ENCODE results near the gene RFX8.
"Not testable (repeated sequence)": the region's sequence is repeated elsewhere in the genome, so short reads cannot be mapped to it uniquely, and the experiment has no call there.

RFX8 gene

DNA sequence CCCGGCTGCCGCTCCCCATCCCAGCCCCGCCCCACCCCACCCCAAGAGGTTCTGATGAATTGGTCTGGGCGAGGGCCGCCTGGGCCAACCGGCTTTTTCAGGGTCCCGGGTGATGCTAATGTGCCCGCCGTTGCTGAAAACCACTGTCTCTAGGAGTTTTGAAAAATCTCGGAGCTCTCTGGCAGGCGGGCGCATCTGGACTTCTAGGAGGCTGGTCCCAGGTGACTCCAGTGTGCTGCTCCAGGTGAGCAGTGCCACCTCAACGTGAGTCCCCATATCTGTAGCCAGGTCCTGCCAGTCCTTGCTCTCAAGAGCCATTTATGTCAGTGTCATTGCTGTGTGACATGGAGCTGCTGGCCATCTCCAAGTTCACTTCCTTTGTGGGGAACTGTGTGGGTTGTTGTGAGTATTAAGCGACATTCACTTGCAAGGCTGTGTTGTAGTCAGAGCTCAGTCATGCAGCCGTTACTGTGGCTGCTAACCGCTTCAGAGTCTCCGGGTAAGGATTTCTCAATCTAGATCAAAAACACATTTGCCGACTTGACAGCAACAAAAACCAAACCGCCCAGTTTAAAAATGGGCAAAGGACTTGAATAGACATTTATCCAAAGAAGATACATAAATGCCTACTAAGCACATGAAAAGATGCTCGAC is at the start of gene RFX8:
RFX8 (minus strand) TSS at position 382 of the 654 bp plus-strand sequence. CDS start 8,264 bp downstream, outside the sequence.
- no peak for DNase-seq (ENCODE audit: low read depth)

DNA sequence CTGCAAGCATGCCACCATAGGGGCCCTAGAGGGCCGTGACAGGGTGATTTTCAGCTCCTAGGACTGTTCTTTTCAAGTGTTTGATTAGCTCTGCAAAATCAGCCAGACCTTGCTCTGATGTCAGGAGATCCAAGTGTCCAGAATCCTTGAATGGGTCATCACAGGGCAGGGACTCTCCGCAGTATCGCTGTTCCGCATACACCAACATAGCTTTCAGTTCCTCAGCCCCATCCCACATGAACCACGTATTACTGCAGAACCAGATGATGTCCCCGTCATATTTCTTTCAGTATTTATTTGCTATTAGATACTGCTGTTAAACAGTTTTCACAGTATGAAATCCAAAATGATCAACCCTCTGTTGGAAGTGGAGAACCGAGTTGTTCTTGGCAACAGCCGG is 46.6 kb upstream of the RFX8 start:
- DNase-seq (ENCODE audit: low read depth) = no peak

GRCh38 chr2:101520246-101520645 is 45.3 kb upstream of the RFX8 start:
- DNase-seq (ENCODE audit: low read depth) = no peak

- no peak for DNase-seq (ENCODE audit: low read depth)
Observed at GRCh38 chr2:101518578-101519492, 43.9 kb upstream of the RFX8 start.

DNA sequence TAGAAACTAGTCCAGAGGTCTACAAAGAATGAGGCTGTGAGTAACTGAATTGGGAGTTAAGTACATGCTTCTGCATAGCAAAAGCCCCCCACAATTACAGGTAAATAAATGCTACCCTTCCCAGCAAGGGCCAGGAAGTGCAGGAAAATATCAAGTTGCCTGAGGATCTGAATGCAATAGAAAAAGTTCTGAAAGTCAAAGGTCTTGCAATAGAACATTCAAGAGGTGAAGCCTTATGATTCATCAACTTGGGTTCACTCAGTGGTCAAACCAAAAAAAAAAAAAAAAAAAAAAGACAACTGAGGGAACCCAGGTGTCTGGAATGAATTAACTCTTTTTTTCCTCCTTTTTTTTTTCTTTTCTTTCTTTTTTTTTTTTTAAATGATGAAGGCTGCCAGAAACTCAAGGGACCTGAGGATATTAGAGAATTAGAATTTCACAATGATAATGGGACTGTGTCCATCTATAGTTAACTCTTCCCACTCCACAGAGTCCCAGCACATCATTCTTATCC is 42.9 kb upstream of the RFX8 start:
- DNase-seq (ENCODE audit: low read depth) = no peak

- DNase-seq (ENCODE audit: low read depth) = no peak
Observed at GRCh38 chr2:101516823-101517690, 42.1 kb upstream of the RFX8 start.

DNA sequence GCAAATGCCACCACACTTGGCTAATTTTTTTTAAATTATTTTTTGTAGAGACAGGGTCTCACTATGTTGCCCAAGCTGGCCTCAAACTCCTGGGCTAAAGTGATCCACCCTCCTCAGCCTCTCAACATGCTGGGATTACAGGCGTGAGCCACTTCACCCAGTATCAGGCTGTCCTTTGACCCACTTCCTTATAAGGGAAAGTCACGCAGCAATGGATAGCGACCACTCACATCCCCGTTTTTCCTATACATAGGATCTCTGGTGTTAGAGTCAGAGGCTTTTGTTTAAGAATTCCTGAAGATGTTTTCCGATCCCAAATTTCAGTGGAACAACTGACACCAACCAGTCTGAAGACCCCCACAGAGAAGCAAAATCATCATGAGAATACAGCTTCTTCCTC is 41.4 kb upstream of the RFX8 start:
- no peak for DNase-seq (ENCODE audit: low read depth)

DNA sequence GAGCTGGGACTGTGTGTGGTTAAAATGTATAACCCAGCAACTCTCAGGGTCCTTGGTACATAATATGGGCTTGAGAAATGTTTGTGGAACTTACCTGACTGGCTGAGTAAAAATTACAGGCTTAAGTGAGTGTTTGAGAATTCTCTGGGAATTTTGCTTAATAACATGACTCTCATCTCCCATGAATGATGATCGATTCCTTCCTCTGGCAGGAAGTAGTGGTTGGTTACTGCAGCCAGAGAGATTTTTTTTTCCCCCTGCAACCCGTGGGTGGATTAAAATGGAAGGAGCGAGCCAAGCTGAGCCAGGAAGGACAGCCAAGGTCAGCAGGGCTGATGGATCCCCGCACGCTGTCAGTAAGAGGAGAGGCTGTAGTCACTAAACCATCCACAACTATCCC is 40.6 kb upstream of the RFX8 start:
- DNase-seq (ENCODE audit: low read depth) = no peak

DNA sequence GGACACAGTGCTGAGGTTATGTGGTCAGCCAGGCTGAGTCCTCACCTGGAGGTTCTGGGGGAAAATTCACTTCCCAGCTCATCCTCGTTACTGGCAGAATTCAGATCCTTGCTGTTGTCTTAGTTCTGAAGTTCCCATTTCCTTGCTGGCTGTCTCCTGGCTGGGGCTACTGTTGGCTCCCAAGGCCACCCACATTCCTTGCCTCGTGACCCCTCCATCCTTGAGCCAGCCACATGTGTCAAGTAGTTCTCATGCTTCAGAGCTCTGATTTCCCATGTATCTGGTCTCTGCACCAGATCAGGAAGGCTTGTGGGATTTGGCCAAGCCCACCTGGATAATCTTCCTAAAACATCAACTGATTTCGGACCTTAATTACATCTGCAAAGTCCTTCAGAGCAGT is 38.1 kb upstream of the RFX8 start:
- no peak for DNase-seq (ENCODE audit: low read depth)

- DNase-seq (ENCODE audit: low read depth) = no peak
Observed at GRCh38 chr2:101511381-101511780, 36.5 kb upstream of the RFX8 start.

DNA sequence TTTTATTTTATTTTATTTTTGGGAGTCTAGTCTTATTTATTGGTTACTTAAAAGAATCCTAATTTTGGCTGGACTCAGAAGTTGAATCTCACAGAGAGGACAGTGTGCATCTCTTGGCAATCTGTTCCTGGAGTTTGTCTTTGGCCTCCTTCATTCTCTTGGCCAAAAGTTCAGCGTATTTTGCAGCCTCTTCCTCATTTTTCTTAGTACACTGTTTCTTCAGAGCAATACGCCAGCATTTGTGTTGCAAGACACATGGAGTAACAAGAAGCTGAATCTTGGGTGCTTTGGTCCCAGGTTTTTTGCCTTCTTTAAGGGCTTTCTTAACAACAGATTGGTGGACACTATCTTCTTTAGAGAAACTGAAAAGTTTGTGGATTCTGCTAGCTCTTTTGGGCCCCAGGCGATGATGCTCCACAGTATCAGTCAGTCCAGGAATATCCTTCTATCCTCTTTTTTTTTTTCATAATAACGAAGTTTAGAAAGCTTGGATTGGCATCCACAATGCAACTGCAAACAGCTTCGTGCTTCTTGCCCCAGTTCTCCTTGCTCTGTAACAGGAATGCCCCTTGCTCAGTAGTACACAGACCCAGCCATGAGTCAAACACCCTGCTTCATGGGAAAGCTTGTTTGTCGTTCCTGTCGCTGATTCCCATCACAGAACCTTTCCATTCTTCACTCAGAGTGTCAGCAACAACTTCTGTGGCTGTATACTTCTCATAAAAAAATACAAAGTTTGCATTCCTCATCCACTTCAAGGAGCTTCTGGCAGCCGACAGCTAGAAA is 34.8 kb upstream of the RFX8 start:
- DNase-seq (ENCODE audit: low read depth) = no peak

DNA sequence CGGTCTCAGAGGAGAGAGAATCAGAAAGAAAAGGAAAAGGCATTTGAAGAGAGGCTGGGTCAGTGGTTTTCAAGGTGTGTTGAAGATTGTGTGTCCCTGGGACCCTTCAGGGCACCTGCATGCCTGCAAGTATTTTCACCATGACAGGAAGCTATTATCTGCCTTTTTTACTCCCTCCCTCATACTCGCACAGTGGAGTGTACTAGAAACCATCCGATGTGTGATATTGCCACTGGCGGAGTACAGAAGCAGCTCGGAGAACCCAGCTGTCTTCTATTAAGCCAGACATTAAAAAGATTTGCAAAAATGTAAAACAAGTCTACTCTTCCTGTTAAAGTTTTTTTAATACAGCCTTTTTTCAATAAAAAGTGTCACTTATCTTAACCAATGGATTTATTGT is 33.7 kb upstream of the RFX8 start:
- no peak for DNase-seq (ENCODE audit: low read depth)

- DNase-seq (ENCODE audit: low read depth) = not testable (repeated sequence)
Observed at GRCh38 chr2:101505276-101505675, 30.4 kb upstream of the RFX8 start.

DNA sequence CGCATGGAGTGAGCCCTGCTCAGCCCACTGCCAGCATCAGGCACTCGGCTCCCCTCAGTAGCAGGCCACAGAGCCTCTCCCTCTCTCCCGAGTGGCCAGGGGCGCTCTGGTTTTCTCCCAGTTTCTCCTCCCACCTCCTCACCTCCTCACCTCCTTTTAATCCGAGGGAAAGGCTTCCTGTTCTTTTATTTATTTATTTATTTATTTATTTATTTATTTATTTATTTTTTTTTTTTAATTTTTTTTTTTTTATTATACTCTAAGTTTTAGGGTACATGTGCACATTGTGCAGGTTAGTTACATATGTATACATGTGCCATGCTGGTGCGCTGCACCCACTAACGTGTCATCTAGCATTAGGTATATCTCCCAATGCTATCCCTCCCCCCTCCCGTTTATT is 29.8 kb upstream of the RFX8 start:
- DNase-seq (ENCODE audit: low read depth) = not testable (repeated sequence)

- DNase-seq (ENCODE audit: low read depth) = no peak
Observed at GRCh38 chr2:101502095-101502494, 27.2 kb upstream of the RFX8 start.

DNA sequence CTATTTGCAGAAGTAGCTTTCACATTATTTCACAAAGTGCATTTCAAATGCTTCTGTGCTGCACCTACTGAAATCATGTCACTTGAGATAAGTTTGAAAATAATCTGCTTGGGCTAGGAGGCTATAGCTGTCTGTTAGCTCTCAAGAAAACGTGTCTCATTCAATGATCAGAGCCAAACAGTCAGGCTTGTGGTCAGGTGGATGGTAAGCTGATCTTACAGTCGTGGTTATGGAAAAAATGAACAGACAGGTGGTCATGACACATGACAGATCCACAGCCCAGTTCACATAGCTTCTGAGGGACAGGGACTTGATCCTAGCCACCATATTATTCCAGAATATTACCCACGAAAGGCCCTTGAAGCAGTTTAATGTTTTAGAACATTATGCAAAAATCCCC is 26.5 kb upstream of the RFX8 start:
- DNase-seq (ENCODE audit: low read depth) = no peak

DNA sequence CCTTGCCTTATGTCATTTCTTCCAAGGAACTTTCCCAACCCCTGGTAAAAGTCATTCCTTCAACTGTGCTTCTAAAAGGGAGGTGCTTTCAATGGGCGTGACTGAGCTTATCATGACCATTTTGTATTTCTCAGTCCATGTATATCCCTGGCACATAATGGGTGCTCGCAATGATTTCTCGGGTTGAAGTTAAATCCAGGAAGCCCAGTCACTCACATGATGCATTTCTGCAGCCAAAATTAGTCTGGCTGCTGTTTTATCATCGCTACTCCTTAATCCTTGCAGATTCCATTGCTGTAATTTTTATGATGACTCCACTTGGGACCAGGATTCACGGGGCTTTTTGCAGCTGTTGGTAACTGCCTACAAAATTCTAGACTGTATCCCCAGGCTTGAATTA is 25.9 kb upstream of the RFX8 start:
- no peak for DNase-seq (ENCODE audit: low read depth)

DNA sequence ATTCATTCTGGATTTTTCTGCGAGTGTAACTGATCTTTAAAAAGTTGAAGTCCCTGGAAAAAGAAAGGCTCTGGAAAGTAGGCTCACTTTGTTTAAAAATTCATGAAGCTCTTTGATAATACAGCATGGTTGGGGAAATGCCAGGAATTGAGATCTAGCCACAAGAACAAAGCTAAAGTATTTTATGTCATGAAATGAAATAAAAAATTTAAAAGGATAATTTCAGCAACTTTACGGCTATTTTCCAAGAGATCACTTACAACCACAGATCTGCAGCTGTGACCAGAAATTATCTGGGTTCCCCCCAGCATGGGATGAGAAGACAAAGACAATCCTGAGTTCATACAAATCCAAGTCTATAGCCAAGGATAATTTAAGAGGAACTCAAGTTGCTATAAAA is 25.3 kb upstream of the RFX8 start:
- no peak for DNase-seq (ENCODE audit: low read depth)

- DNase-seq (ENCODE audit: low read depth) = no peak
Observed at GRCh38 chr2:101496279-101496678, 21.4 kb upstream of the RFX8 start.

DNA sequence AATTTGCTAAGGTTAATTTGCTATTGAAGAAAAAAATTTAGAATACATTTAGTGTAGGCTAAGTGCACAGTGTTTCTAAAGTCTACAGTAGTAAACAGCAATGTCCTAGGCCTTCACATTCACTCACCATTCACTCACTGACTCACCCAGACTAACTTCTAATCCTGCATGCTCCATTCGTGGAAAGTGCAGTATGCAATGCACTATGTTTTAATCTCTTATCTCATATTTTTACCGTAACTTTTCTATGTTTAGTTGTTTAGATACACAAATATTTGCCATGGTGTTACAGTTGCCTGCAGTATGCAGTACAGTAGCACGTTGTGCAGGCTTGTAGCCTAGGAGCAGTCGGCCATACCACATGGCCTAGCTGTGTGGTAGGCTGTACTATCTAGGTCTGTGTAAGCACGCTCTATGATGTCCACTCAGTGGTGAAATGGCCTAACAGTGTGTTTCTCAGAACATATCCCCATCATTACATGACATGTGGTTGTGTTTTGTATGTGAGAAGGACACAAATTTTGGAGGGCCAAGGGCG is 18.1 kb upstream of the RFX8 start:
- no peak for DNase-seq (ENCODE audit: low read depth)

DNA sequence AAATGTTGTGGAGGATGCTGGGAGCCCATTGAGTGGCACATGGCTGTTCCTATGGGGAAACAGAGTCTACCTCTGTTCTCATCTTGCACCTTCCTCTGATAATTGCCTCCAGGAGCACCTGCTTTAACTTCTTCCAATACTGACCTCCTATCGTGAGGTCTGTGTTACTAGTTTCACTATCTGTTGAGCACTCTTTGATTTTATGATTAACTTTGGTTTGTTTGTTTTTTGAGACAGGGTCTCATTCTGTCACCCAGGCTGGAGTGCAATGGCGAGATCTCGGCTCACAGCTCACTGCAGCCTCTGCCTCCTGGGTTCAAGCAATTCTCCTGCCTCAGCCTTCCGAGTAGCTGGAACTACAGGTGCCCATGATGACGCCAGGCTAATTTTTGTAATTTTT is 12.1 kb upstream of the RFX8 start:
- DNase-seq (ENCODE audit: low read depth) = no peak

All from stimulated activated CD8-positive, alpha-beta memory T cell treated with anti-CD3 and anti-CD28 coated beads, Interleukin-15, amount 100 ng/mL, for 1 hour (primary cell).